A549 (cell line): Measurements from ENCODE around the gene HIPK3. TPM values are rescaled to one million over a fixed set of nuclear protein-coding genes. Genes with fewer than 3 reads are reported as not detected.

ENCODE experiments used
- ATAC-seq, 2 experiments: fragments of 200-7000 bp in 1 of 2; fragments of >200 bp in 1 of 2; cut with Nextera tagmentation in 1 of 2; cut with Tn5 transposase in 1 of 2; 3 replicates each; pipeline versions ENCODE4 v1.8.0 to v1.9.1; 2018 to 2020; ENCODE audit warnings: mild to moderate bottlenecking in 1 of 2, moderate library complexity in 1 of 2
- CTCF ChIA-PET: fragments of 300-600 bp; sonication (Branson Sonifier 250); formaldehyde crosslinking; extraction: SDS; loops from one replicate; lab custom pipeline; 2021; ENCODE audit warnings: antibody characterized with exemption, inconsistent platforms; lab: Yijun Ruan, JAX
- POLR2A ChIA-PET: fragments of 350-600 bp; formaldehyde crosslinking; extraction: SDS; loops from one replicate; lab custom pipeline; 2021; ENCODE audit warnings: antibody characterized with exemption, inconsistent platforms; lab: Yijun Ruan, JAX
- DNase-seq, 2 experiments: peaks; one replicate each; pipeline versions ENCODE4 v3.0.0 to v3.0.0-alpha.2; 2011 to 2016; ENCODE audit warnings: low read depth in 1 of 2, low spot score in 1 of 2
- FAIRE-seq: peaks from 2 replicates; lab custom pipeline; 2011; peaks lifted over from hg19 to GRCh38; lab: Jason Lieb, UNC
- H3K27ac ChIP-seq, 2 experiments: fragments of >200 bp; sonication (Bioruptor Twin); formaldehyde crosslinking; 3 replicates each; pipeline ENCODE4 v1.5.1; 2016 to 2017
- H3K4me1 ChIP-seq: fragments of >200 bp; sonication (Bioruptor Twin); formaldehyde crosslinking; 3 replicates; pipeline ENCODE4 v1.6.1; 2016
- H3K4me2 ChIP-seq: fragments of >200 bp; sonication (Bioruptor Twin); formaldehyde crosslinking; 3 replicates; pipeline ENCODE4 v1.6.1; 2016
- H3K4me3 ChIP-seq: fragments of >200 bp; sonication (Bioruptor Twin); formaldehyde crosslinking; 3 replicates; pipeline ENCODE4 v1.5.1; 2016
- H3K9me3 ChIP-seq: fragments of >200 bp; sonication (Bioruptor Twin); formaldehyde crosslinking; 3 replicates; pipeline ENCODE4 v1.6.1; 2016
- BHLHE40 ChIP-seq: IDR thresholded peaks from 2 replicates; pipeline ENCODE4 v1.6.1; 2012; ENCODE audit warnings: low read depth, low read length, inconsistent platforms
- CEBPB ChIP-seq, 2 experiments: fragments of >200 bp in 1 of 2; sonication (Bioruptor Twin) in 1 of 2; formaldehyde crosslinking in 1 of 2; IDR thresholded peaks; 2 replicates each; pipeline ENCODE4 v1.6.1; 2012 to 2016
- CHD2 ChIP-seq: fragments of 150-350 bp; IDR thresholded peaks from 2 replicates; pipeline ENCODE4 v1.6.1; 2014; ENCODE audit warnings: low read length; ENCODE audit not compliant: partially characterized antibody
- CHD4 ChIP-seq: fragments of 200-600 bp; sonication (generic); IDR thresholded peaks from 2 replicates; pipeline ENCODE4 v1.6.1; 2016; ENCODE audit warnings: antibody characterized with exemption, mild to moderate bottlenecking, borderline replicate concordance
- ESRRA ChIP-seq: fragments of 150-350 bp; IDR thresholded peaks from 2 replicates; pipeline ENCODE4 v1.6.1; 2014; ENCODE audit warnings: mild to moderate bottlenecking, low read length, borderline replicate concordance
- FOSL2 ChIP-seq, 2 experiments: fragments of 450-650 bp in 1 of 2; fragments of >200 bp in 1 of 2; sonication (Bioruptor Twin) in 1 of 2; formaldehyde crosslinking; IDR thresholded peaks; 2 replicates each; pipeline versions ENCODE4 v1.5.0 to v1.6.1; 2016 to 2020; ENCODE audit warnings: mild to moderate bottlenecking in 1 of 2, moderate library complexity in 1 of 2
- HES2 ChIP-seq: fragments of >200 bp; sonication (Bioruptor Twin); formaldehyde crosslinking; IDR thresholded peaks from 2 replicates; pipeline ENCODE4 v1.6.1; 2016
- HOXB5 ChIP-seq: fragments of 250-450 bp; sonication (Bioruptor Pico); IDR thresholded peaks from 2 replicates; pipeline ENCODE4 v1.5.0; 2020; ENCODE audit warnings: mild to moderate bottlenecking, moderate library complexity
- JUN ChIP-seq, 2 experiments: fragments of >200 bp; sonication (Bioruptor Twin); formaldehyde crosslinking; IDR thresholded peaks; 2 replicates in 1 of 2; 3 replicates in 1 of 2; pipeline ENCODE4 v1.6.1; 2016 to 2017
- MAX ChIP-seq: IDR thresholded peaks from 2 replicates; pipeline ENCODE4 v1.6.1; 2012
- NR3C1 ChIP-seq: fragments of >200 bp; sonication (Bioruptor Twin); formaldehyde crosslinking; IDR thresholded peaks from 3 replicates; pipeline ENCODE4 v1.6.1; 2017
- PHF8 ChIP-seq: fragments of 200-600 bp; sonication (generic); IDR thresholded peaks from 2 replicates; pipeline ENCODE4 v1.6.1; 2016; ENCODE audit warnings: low read depth, mild to moderate bottlenecking, antibody characterized with exemption, moderate library complexity, borderline replicate concordance
- POLR2A ChIP-seq: IDR thresholded peaks from 2 replicates; pipeline ENCODE4 v1.6.1; 2012; ENCODE audit warnings: mild to moderate bottlenecking, low read length
- POLR2AphosphoS2 ChIP-seq: conservative IDR thresholded peaks from 2 replicates; pipeline ENCODE4 v1.6.1; 2012; ENCODE audit warnings: low read length, improper control_type of control experiment, inconsistent platforms
- RCOR1 ChIP-seq: fragments of 150-350 bp; IDR thresholded peaks from 2 replicates; pipeline ENCODE4 v1.6.1; 2014; ENCODE audit warnings: antibody characterized with exemption, low read length, low read depth
- RFX5 ChIP-seq: fragments of 450-650 bp; IDR thresholded peaks from 2 replicates; pipeline ENCODE4 v1.7.1; 2014; ENCODE audit warnings: antibody characterized with exemption, mild to moderate bottlenecking, moderate library complexity
- SMC3 ChIP-seq: fragments of >200 bp; sonication (Bioruptor Twin); formaldehyde crosslinking; IDR thresholded peaks from 3 replicates; pipeline ENCODE4 v1.6.1; 2018; ENCODE audit warnings: inconsistent platforms
- TFCP2L1 ChIP-seq: fragments of 250-450 bp; sonication (Bioruptor Pico); IDR thresholded peaks from 2 replicates; pipeline ENCODE4 v1.5.0; 2021; ENCODE audit warnings: mild to moderate bottlenecking
- USF2 ChIP-seq: fragments of 450-650 bp; IDR thresholded peaks from 2 replicates; pipeline ENCODE4 v1.6.1; 2014; ENCODE audit warnings: antibody characterized with exemption
- ZNF302 ChIP-seq: fragments of 250-450 bp; sonication (Bioruptor Pico); IDR thresholded peaks from 2 replicates; pipeline ENCODE4 v1.9.0; 2021; ENCODE audit warnings: inconsistent platforms, mild to moderate bottlenecking, moderate library complexity
- WGBS: methylation state at CpG from one replicate; pipeline ENCODE4 v1.1.6; 2017; ENCODE audit errors: missing lambda C conversion rate; 5-methylcytosine and 5-hydroxymethylcytosine counted together
- polyA plus RNA-seq, 4 experiments: library from polyadenylated mRNA; depleted of rRNA in 3 of 4; stranded (reverse); fragments of >200 nt; fragmentation: RNase III in 1 of 4; extraction: RNeasy Plus Mini Kit Qiagen cat#74134 plus additional on column Dnase treatment in 1 of 4; gene quantifications; 2 replicates in 3 of 4; 3 replicates in 1 of 4; pipeline ENCODE4 v1.2.3, GENCODE V29; 2011 to 2017
- TF ChIP-seq, protein P1 (sequence below): IDR thresholded peaks from 2 replicates; pipeline ENCODE4 v1.6.1; 2012; ENCODE audit warnings: low read depth, borderline replicate concordance
- TF ChIP-seq, protein P2 (sequence below): fragments of 250-450 bp; sonication (Bioruptor Pico); IDR thresholded peaks from 2 replicates; pipeline ENCODE4 v1.5.0; 2021; ENCODE audit warnings: mild to moderate bottlenecking, moderate library complexity, borderline replicate concordance
- TF ChIP-seq, protein P3 (sequence below): fragments of 250-450 bp; sonication (Bioruptor Pico); IDR thresholded peaks from 2 replicates; pipeline ENCODE4 v1.5.0; 2020; ENCODE audit warnings: low read depth, mild to moderate bottlenecking, moderate library complexity

Gene HIPK3
- polyA plus RNA-seq, 2 of the 4 experiments (the other 2 are of a cell fraction) = 15.1 to 31.6 TPM

DNA sequence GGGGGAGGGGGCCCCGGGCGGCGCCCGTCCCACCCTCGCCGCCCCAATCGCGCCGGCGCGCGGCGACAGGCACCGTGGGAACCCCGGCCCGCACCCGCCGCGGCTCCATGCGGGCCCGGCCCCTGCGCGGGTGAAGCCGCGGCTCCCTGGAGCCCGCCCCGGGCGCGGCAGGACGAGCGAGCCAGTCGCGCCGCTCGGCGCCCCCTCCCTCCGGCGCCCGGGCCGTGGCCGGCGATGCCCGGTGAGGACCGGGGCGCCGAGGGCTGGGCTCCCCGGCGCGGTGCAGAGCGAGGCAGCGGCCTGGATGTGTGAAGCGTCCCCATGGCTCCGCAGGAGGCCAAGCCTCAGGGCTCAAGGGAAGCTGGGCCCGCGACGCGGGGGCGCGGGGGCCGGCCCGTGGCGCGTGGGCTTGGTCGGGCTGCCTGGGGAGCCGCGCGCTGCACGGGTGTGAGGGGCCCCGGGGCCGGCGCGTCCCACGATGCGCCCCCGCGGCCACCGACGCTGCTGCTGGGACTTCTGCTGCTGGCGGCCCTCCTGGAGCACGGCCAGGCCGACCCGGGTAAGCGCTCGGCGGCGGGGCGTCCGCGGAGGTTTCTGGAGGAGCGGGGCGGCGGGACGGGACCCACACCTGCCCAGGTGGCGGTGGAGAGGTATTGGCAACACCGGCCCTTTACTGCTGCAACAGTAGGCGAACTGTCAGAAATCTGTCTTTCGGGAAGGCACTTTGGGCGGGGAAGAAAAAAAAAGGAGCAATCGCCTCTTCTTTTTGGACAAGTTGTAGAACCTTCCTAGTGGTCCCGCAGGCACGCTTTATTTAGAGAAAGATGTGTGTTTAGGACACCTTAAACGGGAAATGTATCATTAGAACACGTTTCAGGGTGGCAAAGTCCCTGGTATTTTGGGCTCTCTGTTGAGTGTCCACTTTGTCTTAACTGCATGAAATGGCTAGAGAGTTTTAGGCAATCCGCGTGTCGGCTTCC is 119.4 kb downstream of the HIPK3 start (continued):
- TF ChIP-seq USF2 (no peak), SMC3 (no peak), MAX (no peak; the same call in none of the 2 replicates), CHD2 (no peak), HOXB5 (CRISPR knock-in tag) (no peak), PHF8 (no peak), POLR2AphosphoS2 (no peak), ESRRA (no peak)
- TF ChIP-seq, protein P1, sequence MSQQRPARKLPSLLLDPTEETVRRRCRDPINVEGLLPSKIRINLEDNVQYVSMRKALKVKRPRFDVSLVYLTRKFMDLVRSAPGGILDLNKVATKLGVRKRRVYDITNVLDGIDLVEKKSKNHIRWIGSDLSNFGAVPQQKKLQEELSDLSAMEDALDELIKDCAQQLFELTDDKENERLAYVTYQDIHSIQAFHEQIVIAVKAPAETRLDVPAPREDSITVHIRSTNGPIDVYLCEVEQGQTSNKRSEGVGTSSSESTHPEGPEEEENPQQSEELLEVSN = no peak

DNA sequence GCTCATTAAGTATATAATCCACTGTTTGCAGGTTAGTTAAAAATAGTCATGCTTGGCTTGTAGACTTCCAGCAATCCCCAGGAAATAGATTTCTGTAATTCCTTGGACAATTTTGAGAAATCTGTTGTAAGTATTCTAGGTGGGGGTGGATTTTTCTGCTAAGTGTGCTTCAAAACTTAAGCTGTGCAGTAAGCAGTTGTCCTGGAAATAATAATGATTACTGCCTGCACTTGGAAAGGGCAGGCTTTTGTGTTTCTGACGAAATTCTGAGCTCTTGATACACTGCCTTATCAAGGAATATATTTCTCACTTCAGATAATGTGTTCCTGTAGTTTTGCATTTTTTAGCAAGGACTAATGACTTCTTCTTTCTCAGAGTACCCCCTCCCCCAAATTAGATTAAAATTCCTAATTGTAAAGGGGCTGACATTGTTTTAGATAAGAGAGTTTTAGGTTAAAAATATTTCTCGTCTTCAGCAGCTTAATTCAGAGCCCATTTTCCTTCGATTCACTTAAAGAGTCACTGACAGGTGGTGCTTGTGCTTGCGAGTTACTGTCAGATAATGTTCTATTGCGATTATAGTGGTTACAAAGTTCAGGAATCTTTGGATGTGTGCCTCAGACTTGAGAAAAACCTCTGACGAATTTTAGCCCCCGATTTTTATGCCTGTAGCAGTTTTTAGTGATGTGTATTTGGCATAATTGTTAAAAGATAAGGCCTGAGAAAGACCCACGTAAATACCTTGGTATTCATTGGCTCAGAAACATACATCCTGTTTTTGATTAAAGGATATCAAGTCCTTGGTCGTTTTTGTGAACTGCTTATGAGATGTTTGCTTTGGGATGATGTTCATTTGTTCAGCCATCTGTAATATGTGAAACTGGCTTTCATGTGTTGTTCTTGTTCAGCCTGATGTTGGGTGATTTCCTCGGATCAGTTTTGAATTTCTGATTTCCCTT is 120.5 kb downstream of the HIPK3 start:
- peaks cover 13% of the 10 kb centered on the region for H3K4me1 ChIP-seq
- H3K4me3 ChIP-seq = no peak overlapping the region
- no peak; a peak in 1 of 6 replicates for ATAC-seq
- no peak for DNase-seq
- H3K27ac ChIP-seq = no peak overlapping the region; a peak in 1 of 6 replicates
- CTCF ChIA-PET = no interaction called here
- POLR2A ChIA-PET = interaction anchor here (0.8 kb wide), 1 partner anchor 259 kb away, joined by 7 read pairs; no protein-coding TSS in a partner anchor
- no peak for TF ChIP-seq TFCP2L1
- TF ChIP-seq, protein P2, sequence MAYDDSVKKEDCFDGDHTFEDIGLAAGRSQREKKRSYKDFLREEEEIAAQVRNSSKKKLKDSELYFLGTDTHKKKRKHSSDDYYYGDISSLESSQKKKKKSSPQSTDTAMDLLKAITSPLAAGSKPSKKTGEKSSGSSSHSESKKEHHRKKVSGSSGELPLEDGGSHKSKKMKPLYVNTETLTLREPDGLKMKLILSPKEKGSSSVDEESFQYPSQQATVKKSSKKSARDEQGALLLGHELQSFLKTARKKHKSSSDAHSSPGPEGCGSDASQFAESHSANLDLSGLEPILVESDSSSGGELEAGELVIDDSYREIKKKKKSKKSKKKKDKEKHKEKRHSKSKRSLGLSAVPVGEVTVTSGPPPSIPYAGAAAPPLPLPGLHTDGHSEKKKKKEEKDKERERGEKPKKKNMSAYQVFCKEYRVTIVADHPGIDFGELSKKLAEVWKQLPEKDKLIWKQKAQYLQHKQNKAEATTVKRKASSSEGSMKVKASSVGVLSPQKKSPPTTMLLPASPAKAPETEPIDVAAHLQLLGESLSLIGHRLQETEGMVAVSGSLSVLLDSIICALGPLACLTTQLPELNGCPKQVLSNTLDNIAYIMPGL (CRISPR knock-in tag) = no peak
- TF ChIP-seq BHLHE40 = no peak
- TF ChIP-seq RFX5 = no peak
- no peak for TF ChIP-seq PHF8
- TF ChIP-seq JUN (IDR thresholded peaks at IDR 0.05) = no peak
- no peak for TF ChIP-seq CEBPB (IDR thresholded peaks at IDR 0.05)
- TF ChIP-seq RCOR1 = no peak
- TF ChIP-seq CHD4 = no peak
- no peak for TF ChIP-seq ESRRA
- TF ChIP-seq HES2 = no peak
- TF ChIP-seq FOSL2 (IDR thresholded peaks at IDR 0.05) = no peak
- no peak for TF ChIP-seq FOSL2 (CRISPR knock-in tag; IDR thresholded peaks at IDR 0.05)
- TF ChIP-seq, protein P3, sequence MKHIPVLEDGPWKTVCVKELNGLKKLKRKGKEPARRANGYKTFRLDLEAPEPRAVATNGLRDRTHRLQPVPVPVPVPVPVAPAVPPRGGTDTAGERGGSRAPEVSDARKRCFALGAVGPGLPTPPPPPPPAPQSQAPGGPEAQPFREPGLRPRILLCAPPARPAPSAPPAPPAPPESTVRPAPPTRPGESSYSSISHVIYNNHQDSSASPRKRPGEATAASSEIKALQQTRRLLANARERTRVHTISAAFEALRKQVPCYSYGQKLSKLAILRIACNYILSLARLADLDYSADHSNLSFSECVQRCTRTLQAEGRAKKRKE (CRISPR knock-in tag) = no peak
- no peak for TF ChIP-seq ZNF302 (CRISPR knock-in tag)
- TF ChIP-seq CHD2 = no peak
- TF ChIP-seq NR3C1 = no peak
- TF ChIP-seq POLR2A = no peak
- TF ChIP-seq HOXB5 (CRISPR knock-in tag) = no peak
- WGBS = 49% methylated on average over 10 of the region's 10 CpGs
- no peak for FAIRE-seq
- H3K9me3 ChIP-seq = no peaks in the 10 kb centered on the region
- H3K4me2 ChIP-seq = peak overlapping the region; percentile 87
